Measurements from ENCODE around the gene TESPA1. TPM values are rescaled to one million over a fixed set of nuclear protein-coding genes. Genes with fewer than 3 reads are reported as not detected.
"Not testable (repeated sequence)": the region's sequence is repeated elsewhere in the genome, so short reads cannot be mapped to it uniquely, and the experiment has no call there.

TESPA1 gene
- total RNA-seq, 1 donor from 2014 or later, result 0.95 TPM

DNA sequence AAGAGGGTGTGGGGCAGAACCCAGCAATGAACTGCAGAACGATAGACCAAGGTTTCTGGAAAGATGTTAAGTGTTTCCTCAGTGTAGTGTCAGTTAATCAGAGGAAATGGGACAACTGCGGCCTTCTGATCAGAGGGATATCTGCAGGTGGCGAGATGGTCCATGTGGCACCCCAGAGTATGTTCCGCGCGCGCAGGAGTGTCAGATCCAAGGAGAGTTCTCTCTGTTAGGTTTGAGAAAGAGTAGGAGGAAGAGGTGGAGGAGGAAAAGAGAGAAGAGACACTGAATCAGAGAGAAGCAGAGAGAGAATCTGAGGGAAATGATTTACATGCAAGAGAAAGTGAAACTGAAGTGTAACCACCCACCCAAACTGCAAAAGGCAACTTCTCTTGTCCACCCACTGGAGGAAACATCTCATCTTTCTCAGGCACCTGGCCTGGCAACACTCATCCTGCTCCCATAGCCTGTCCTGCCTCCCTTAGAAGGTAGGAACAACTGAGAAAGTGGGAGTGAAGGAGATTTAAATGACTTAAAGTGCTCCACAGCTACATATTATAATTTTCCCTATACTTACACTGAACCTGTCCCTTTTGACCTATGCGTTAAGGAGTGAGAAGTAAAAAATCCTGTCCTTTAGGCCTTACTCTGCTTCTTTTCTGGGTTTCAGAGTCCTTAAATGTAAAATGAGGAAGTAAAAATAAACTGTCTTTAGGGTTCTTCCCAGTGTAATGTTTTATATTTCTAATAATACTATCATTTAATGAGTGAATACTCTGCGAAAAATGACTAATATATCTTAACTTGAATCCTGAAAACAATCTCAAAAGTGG is 6.8 kb upstream of the TESPA1 start:
- Mint-ChIP-seq H3K4me3 (ENCODE audit: unreplicated experiment) (no peak overlapping the region), H3K36me3 (ENCODE audit: low read depth, unreplicated experiment) (no peaks in the 10 kb centered on the region), H3K4me1 (ENCODE audit: unreplicated experiment) (no peaks in the 10 kb centered on the region), H3K27me3 (ENCODE audit: unreplicated experiment) (peaks cover 1% of the 10 kb centered on the region), H3K27ac (ENCODE audit: unreplicated experiment) (no peak overlapping the region), H3K9me3 (ENCODE audit: unreplicated experiment) (no peaks in the 10 kb centered on the region)
- TF ChIP-seq, protein P1, sequence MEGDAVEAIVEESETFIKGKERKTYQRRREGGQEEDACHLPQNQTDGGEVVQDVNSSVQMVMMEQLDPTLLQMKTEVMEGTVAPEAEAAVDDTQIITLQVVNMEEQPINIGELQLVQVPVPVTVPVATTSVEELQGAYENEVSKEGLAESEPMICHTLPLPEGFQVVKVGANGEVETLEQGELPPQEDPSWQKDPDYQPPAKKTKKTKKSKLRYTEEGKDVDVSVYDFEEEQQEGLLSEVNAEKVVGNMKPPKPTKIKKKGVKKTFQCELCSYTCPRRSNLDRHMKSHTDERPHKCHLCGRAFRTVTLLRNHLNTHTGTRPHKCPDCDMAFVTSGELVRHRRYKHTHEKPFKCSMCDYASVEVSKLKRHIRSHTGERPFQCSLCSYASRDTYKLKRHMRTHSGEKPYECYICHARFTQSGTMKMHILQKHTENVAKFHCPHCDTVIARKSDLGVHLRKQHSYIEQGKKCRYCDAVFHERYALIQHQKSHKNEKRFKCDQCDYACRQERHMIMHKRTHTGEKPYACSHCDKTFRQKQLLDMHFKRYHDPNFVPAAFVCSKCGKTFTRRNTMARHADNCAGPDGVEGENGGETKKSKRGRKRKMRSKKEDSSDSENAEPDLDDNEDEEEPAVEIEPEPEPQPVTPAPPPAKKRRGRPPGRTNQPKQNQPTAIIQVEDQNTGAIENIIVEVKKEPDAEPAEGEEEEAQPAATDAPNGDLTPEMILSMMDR (IDR thresholded peaks at IDR 0.05; ENCODE audit: unreplicated experiment), result no peak
- DNase-seq (ENCODE audit: low spot score), result no peak

DNA sequence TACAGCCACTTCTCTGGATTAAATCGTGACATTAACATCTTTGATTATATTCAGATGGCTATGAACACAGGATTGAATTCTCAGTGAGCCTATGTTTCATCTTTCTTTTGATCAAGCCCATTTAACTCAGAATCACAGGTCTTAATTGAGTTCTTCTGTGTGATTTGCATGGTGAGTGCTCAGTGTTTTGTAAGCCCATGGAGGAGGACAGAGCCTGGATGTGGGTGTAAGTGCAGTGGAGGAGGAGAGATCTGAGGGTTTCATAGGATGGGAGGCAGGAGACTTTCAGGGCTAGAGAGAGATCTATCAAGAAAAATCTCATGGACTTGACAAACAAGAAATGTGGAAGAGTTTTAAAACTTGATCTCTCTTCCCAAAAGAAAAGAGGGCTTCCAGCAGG is 5.3 kb upstream of the TESPA1 start:
- Mint-ChIP-seq H3K27ac (ENCODE audit: unreplicated experiment) (no peak overlapping the region), H3K27me3 (ENCODE audit: unreplicated experiment) (peaks cover 1% of the 10 kb centered on the region), H3K4me3 (ENCODE audit: unreplicated experiment) (no peak overlapping the region), H3K36me3 (ENCODE audit: low read depth, unreplicated experiment) (no peaks in the 10 kb centered on the region), H3K4me1 (ENCODE audit: unreplicated experiment) (no peaks in the 10 kb centered on the region), H3K9me3 (ENCODE audit: unreplicated experiment) (no peaks in the 10 kb centered on the region)
- TF ChIP-seq, protein P1 (IDR thresholded peaks at IDR 0.05; ENCODE audit: unreplicated experiment), result no peak
- no peak for DNase-seq (ENCODE audit: low spot score)

DNA sequence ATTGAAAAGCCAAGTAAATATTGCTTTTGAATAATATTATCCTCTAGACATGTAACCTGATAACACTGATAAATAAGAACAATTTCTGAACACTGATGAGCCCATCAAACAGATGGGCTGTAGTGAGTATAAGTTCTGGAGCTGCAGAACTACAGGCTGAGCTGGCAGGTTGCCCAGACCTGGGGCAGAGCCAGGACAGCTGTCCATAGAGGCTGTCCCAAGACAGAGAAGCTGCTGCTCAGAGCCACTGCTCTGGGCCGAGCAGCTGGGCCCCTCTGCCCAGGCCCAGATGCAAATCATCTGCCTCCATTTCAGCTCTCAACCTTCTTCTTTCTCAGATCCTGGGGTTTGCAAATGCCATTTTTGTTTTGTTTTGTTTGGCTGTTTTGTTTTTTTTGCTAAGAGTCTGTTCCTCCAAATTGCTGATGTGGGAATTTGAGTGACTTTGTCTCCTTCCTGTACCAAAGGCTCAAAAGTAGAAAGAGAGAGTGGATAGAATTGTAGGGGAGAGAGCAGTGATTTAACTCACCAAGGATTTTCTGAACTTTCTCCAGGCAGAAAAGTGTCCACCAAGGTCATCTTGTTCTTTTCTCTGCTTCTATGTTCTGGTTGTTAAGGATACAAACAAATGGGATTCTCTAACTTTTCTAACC is 4.0 kb upstream of the TESPA1 start:
- Mint-ChIP-seq H3K9me3 (ENCODE audit: unreplicated experiment) (no peaks in the 10 kb centered on the region), H3K27me3 (ENCODE audit: unreplicated experiment) (peaks cover 1% of the 10 kb centered on the region), H3K4me1 (ENCODE audit: unreplicated experiment) (no peaks in the 10 kb centered on the region), H3K36me3 (ENCODE audit: low read depth, unreplicated experiment) (no peaks in the 10 kb centered on the region), H3K4me3 (ENCODE audit: unreplicated experiment) (no peak overlapping the region), H3K27ac (ENCODE audit: unreplicated experiment) (no peak overlapping the region)
- DNase-seq (ENCODE audit: low spot score), result no peak
- TF ChIP-seq, protein P1 (IDR thresholded peaks at IDR 0.05; ENCODE audit: unreplicated experiment), result no peak

DNA sequence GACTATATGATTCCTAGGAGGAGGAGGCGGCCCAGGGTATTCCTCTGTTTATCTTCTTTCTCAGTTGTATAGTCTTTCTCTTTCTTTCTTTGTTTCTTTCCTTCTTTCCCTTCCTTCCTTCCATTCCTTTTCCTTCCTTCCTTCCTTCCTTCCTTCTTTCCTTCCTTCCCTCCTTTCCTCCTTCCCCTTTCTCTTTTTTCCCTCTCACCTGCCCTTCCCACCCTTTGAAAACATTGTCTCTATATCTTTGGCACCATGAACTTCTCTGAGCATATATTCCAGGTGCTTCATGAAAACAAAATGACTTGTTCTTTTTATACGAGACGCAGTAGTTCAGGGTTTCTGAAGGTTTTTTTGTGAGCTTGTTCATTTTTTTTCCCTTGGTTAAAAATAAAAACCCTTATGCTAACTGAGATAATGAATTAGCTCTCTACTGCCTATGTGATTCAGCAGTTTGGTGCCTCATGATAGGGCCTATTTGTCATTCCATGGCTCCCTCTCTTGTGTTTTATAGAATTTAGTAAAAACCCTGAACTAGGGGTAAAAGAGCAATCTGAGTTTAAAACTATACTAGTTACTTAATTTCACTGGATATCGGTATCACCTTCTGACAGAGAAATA is 3.2 kb upstream of the TESPA1 start:
- Mint-ChIP-seq H3K36me3 (ENCODE audit: low read depth, unreplicated experiment) (no peaks in the 10 kb centered on the region), H3K9me3 (ENCODE audit: unreplicated experiment) (no peaks in the 10 kb centered on the region), H3K4me3 (ENCODE audit: unreplicated experiment) (no peak overlapping the region), H3K4me1 (ENCODE audit: unreplicated experiment) (no peaks in the 10 kb centered on the region), H3K27me3 (ENCODE audit: unreplicated experiment) (peaks cover 1% of the 10 kb centered on the region), H3K27ac (ENCODE audit: unreplicated experiment) (no peak overlapping the region)
- TF ChIP-seq, protein P1 (IDR thresholded peaks at IDR 0.05; ENCODE audit: unreplicated experiment), result no peak
- DNase-seq (ENCODE audit: low spot score), result no peak

DNA sequence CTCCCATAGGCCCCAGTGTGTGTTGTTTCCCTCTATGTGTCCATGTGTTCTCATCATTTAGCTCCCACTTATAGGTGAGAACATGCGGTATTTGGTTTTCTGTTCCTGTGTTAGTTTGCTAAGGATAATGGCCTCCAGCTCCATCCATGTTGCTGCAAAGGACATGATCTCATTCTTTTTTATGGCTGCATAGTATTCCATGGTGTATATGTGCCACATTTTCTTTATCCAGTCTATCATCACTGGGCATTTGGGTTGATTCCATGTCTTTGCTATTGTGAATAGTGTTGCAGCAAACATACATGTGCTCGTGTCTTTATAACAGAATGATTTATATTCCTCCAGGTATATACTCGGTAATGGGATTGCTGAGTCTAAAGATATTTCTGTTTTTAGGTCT is 2.2 kb upstream of the TESPA1 start:
- not testable (repeated sequence) for H3K36me3 Mint-ChIP-seq (ENCODE audit: low read depth, unreplicated experiment); H3K4me1 Mint-ChIP-seq (ENCODE audit: unreplicated experiment); H3K4me3 Mint-ChIP-seq (ENCODE audit: unreplicated experiment); DNase-seq (ENCODE audit: low spot score); H3K27ac Mint-ChIP-seq (ENCODE audit: unreplicated experiment); H3K9me3 Mint-ChIP-seq (ENCODE audit: unreplicated experiment); H3K27me3 Mint-ChIP-seq (ENCODE audit: unreplicated experiment)
